HG03196 (cell line): ENCODE results near the gene CASP8.
"Not testable (repeated sequence)": the region's sequence is repeated elsewhere in the genome, so short reads cannot be mapped to it uniquely, and the experiment has no call there.

Experiments used
- ATAC-seq: cut with Tn5 transposase; IDR thresholded peaks from one replicate; pipeline ENCODE4 v1.9.1; 2021; ENCODE audit not compliant: unreplicated experiment

The CASP8 gene

DNA sequence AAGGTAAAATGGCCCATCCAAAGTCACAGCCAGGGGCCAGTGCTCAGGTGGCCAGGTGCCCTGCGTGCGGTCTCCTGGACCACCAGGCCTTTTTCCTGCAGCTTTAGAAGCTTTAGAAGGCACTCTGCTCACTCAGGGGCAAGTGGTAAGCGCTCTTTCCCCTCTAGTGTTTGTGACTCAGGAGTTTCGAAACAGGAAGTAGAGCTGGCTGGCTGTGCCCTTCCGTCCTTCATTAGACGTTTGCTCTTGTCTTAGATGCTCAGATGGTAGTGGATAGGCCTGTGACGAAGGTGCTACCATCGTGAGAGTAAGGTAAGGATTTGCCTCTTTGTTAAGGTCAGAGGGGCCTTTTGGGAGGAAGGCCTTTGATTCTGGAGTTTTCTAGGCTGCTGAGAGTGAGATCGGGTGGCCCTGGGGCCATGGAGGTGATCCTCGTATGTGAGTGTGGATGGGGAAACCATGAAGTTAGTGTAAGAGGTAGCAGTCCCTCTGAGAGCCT is at the start of gene CASP8:
CASP8 (plus strand) TSS at position 235 of the 499 bp plus-strand sequence. CDS start 5,951 bp downstream, outside the sequence.
- no peak for ATAC-seq

- ATAC-seq: no peak
These were observed 44.4 kb upstream of the CASP8 start for GRCh38 chr2:201215963-201216362.

GRCh38 chr2:201216918-201217317 is 43.4 kb upstream of the CASP8 start:
- ATAC-seq: no peak

GRCh38 chr2:201218780-201219179 is 41.6 kb upstream of the CASP8 start:
- ATAC-seq: no peak

GRCh38 chr2:201219328-201220096 is 40.8 kb upstream of the CASP8 start:
- no peak for ATAC-seq

GRCh38 chr2:201220102-201220570 is 40.2 kb upstream of the CASP8 start:
- ATAC-seq: no peak

DNA sequence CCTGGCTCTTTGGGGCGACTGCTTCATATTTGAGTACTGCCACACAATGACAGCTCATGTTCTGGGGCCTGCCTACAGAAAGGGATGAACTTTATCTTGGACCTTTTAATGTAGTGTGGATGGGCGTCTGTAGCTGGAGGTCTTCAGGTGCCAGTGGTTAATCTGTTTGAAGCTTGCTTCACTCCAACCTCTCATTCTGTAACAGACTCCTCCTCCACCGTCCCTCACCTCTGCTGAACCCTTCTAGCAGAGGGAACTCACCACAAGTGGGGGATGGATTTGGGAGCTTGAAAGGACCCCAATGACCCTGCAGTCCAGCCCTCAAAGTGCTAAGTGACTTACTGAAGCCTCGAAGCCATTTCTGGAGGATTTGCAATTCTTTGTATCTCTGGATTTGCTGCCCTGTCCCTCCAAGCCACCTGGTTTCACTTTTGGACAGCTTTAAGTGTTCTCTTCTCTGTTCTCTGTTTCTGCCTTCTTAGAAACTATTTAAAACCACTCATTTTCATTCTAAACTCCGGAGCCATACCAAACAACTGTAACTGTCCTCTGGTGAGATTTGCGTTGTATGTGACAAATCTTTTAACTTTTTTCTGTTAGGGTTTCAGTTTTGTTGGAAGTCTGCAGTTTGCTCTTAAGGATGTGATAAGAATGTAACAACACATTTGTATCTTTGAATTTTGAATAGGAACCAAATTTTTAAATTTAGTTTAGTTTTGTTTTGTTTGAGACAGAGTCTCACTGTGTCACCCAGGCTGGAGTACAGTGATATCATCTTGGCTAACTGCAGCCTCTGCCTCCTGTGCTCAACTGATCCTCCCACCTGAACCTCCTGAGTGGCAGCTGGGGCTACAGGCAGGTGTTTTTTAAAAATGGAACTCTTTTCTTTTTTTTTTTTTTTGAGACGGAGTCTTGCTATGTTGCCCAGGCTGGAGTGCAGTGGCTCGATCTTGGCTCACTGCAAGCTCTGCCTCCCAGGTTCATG is 37.0 kb upstream of the CASP8 start:
- peak; percentile 86 for ATAC-seq

DNA sequence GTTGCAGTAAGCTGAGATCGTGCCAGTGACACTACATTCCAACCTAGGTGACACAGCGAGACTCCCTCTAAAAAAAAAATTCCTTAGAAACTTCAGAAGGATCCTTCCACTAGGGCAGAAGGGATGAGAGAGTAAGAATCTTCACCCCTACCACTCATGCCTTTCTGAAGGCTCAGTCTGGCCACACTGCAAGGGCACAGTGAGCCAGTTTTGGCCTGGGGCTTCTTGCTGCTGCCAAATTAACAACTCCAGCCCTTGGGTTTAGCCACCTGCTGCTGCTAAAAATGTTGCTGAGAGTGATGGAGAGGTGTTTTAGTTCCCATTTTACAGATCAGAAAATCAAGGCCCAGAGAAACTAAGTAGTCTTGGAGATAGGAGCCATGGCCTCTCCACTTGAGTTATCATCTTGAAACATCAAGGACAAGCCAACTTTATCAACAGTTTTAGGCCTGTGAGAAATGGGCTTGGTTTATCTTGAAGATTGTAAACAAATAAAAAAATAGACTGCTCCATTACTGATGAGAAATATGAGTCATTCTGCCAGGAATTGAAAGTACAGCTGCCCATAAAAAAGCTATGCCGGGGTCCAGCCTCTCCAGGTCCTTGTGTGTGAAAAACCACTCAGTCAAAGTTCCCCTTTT is 31.9 kb upstream of the CASP8 start:
- ATAC-seq: no peak

DNA sequence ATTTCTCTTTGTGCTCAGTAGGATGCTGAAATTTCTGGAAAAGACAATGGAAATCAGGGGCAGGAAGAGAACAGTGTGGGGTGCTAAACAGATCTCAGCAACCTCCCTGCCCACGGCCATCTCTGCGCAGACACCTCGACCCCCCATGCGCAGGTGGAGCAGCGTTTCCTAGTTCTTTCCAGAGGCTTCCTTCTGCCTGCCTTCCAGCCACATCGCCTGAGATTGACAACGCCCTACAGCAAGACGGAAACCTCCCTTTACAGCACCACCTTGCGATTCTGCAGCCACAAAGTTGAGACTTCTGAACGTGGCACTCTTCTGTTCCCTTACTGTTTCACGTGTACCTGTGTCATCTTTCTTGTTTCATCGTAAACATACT is 31.4 kb upstream of the CASP8 start:
- no peak for ATAC-seq

DNA sequence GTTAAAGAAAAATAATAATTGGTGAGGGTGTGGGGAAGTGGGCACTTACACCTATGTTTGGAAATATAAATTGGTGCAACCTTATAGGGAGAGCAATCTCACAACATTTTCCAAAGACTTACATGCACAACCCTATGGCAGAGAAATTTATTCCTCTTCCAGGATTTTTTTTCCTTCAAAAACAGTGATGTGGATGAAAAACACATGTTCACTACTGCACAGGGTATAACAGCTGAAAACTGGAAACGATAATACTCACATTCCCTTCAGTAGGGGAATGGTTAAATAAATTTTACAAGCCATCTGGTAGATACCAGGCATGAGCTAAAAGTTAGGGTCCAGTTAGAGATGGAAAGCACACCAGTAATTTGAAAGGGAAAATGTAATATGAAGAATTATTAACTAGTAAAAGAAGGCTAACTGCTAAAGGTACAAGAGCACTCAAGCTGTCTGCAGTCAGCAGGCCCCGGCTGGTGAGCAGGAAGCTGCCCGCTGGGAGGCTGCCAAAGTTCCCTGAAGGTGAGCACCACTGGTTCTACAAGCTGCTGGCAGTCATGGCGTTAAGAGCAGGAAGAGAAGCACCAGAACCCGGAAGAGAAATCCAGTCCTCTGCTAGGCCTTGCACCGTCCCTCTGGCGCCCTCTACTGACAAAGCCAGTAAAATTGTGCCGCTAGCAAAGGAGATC is 28.4 kb upstream of the CASP8 start:
- peak; percentile 48 for ATAC-seq

DNA sequence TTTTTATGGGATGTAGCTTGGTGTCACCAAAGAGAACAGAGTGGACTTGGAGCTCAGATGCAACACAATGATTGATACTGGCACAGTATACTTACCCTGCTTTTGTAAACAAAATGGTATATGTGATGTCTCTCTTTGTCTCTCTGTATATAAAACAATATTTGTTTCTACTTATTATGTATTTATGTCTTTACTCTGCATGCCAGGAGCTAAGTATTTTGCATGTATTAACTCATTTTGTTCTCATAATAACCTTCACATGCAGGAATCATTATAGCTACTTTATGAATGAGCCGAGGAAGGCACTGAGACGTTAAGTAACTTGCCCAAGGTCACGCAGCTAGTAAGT is 27.9 kb upstream of the CASP8 start:
- ATAC-seq: no peak

DNA sequence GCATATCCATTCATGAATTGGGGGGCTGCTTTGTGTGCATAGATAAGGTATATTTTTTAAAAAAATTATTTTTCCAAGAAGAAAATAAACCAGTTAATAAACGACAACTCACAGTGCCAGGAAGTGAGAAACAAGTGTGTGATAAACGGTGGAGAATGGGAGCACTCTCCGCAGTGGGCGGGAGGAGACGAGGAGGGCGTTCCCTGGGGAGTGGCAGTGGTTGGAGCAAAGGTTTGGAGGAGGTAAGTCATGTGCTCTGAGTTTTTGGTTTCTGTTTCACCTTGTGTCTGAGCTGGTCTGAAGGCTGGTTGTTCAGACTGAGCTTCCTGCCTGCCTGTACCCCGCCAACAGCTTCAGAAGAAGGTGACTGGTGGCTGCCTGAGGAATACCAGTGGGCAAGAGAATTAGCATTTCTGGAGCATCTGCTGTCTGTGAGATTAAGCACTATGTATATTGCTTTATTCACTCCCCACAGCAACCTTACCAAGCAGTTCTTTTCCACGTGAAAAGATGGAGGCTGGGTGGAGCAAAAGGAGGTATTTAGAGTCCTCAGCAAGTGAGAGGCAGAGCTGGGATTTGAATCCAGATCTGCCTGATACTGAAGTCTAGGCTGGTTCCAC is 27.0 kb upstream of the CASP8 start:
- ATAC-seq: peak; percentile 89

GRCh38 chr2:201233812-201234662 is 26.3 kb upstream of the CASP8 start:
- peak; percentile 18 for ATAC-seq

- no peak for ATAC-seq
These were observed 25.6 kb upstream of the CASP8 start for GRCh38 chr2:201234663-201235135.

DNA sequence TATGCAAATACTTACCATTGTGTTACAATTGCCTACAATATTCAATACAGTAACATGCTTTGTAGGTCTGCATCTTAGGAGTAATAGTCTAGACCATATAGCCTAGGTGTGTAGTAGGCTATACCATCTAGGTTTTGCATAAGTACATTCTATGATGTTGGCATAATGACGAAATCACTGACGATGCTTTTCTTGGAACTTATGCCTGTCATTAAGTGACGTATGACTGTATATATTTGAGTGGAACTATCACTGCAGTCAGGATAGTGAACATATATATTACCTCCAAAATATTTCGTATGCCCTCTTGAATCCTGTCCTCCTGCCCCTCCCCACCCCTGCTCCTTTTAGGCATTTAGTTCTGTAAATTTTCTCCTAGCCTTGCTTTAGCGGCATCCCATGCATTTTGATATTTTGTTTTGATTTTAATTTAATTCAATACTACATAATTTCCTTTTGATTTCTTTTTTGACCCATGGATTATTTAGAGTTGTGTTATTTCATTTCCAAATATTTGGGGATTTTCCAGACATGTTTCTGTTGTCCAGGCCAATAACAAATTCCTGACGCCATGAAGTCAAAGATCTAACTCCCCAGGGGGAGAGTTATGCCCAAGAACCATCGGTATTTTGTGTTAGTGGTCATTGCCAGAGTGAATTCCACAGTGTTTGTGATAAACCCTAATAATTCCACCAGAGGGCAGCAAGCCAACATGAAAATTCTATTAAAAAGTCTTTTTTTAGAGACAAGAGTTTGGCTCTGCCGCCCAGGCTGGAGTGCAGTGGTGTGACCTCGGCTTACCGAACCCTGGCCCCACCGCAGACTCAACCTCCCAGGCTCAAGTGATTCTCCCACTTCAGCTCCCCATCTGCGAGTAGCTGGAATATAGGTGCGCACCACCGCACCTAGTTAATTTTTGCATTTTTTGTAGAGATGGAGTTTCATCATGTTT is 24.2 kb upstream of the CASP8 start:
- ATAC-seq: no peak

DNA sequence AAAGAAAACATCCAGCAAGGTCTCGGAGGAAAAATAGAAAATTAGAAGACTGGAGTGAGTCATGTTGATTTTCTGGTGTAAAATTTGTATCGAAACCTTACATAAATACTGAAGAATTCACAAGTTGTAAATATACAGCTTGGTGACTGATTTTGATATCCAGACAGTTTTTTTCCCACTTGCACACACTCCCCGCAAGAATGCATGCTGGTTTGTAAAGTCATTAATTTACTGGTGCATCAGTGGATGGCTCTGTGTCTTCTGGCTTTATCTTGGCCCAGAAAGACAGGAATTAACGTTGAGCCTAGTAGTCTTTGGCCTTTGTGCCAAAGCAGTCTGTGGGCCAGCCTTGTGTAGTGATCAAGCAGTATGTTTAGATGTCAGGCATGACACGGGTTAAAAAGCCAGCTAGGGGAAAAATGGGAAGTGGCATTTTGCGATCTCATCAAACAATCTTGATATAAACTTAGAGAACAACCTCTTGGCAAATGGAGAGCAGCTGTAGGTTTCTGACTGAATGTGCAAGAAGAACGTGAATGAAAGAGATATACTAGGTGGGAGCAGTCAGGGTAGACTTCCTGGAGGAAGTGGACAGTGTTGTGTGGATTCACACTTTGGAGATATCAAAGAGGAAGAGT is 22.7 kb upstream of the CASP8 start:
- no peak for ATAC-seq

DNA sequence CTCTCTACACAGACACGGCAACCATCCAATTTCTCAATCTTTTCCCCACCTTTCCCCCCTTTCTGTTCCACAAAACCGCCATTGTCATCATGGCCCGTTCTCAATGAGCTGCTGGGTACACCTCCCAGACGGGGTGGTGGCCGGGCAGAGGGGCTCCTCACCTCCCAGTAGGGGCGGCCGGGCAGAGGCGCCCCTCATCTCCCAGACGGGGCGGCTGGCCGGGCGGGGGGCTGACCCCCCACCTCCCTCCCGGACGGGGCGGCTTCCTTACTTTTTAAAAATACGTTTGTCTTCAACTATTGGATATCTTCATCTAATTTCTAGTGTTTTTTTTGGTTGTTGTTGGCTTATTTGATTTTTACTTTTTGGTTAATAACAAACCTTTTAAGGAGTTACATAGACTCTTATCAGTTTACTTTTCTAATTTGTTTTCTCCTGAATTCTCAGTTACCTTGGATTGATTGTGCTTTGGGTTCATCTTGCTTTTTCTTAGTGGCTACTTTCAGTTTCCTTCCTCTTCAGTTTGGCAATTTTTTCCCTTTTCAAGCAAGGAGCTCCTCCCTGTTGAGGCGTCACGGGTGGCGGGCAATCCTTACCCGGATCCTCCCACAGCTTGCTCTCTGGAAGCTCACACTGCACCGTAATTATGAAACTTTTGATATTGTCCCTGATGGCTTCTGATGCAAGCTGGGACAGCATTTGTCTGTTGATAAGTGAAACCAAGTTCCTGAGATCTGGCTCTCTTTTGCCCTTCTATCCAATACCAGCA is 21.0 kb upstream of the CASP8 start:
- ATAC-seq: not testable (repeated sequence)
